Upper lobe of right lung (tissue), 1 donor: Measurements from ENCODE around the gene RAB17. TPM values are rescaled to one million over a fixed set of nuclear protein-coding genes. Genes with fewer than 3 reads are reported as not detected.

ENCODE experiments used
- ATAC-seq: fragments of 200-7000 bp; cut with Tn5 transposase; one replicate; pipeline ENCODE4 v1.9.1; 2020; ENCODE audit warnings: mild to moderate bottlenecking, moderate library complexity
- DNase-seq: peaks from one replicate; pipeline ENCODE4 v3.0.0-alpha.2; 2020
- H3K27ac ChIP-seq: fragments of 200-600 bp; one replicate; pipeline ENCODE4 v1.8.0; 2022
- H3K27me3 ChIP-seq: fragments of 200-600 bp; one replicate; pipeline ENCODE4 v1.8.0; 2022; ENCODE audit warnings: mild to moderate bottlenecking
- H3K36me3 ChIP-seq: fragments of 200-600 bp; one replicate; pipeline ENCODE4 v1.8.0; 2022
- H3K4me1 ChIP-seq: fragments of 200-600 bp; one replicate; pipeline ENCODE4 v1.8.0; 2022
- H3K4me3 ChIP-seq: fragments of 200-600 bp; one replicate; pipeline ENCODE4 v1.8.0; 2022; ENCODE audit warnings: mild to moderate bottlenecking
- H3K9me3 ChIP-seq: fragments of 200-600 bp; one replicate; pipeline ENCODE4 v1.8.0; 2022
- intact Hi-C: fragments of 100-400 bp; cut with DNase I; formaldehyde crosslinking; loops from one replicate; pipeline ENCODE4 v1.11.0; 2022
- long read RNA-seq: library from polyadenylated mRNA; unstranded; transcript quantifications from one replicate; pipeline ENCODE4 v2.0.0, GENCODE V29; 2021
- total RNA-seq: library from RNA; stranded (reverse); fragmentation: NEBNext Ultra II Directional; extraction: Animal tissue kit (Norgen Biotek cat#: 25700); gene quantifications from one replicate; pipeline ENCODE4 v1.2.1, GENCODE V29; 2021
- TF ChIP-seq, protein P1 (sequence below): fragments of 200-600 bp; IDR thresholded peaks from one replicate; pipeline ENCODE4 v1.8.0; 2022; ENCODE audit warnings: antibody characterized with exemption
- donor health status: DM: no; HTN: yes; CAD: no; lungs with severe emphysema.

RAB17 gene, protein sequence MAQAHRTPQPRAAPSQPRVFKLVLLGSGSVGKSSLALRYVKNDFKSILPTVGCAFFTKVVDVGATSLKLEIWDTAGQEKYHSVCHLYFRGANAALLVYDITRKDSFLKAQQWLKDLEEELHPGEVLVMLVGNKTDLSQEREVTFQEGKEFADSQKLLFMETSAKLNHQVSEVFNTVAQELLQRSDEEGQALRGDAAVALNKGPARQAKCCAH
- total RNA-seq = 50.9 TPM
- long read RNA-seq, transcript RAB17-201 (6 exons, 1,966 nt) = major isoform, 59 of 100 reads
- long read RNA-seq, transcript RAB17-206 (6 exons, 1,511 nt) = minor isoform, 5 of 100 reads
- long read RNA-seq, partial matches to known transcripts = 10 of 100 reads
- long read RNA-seq, other reads (novel, unspliced or antisense) = 17 of 100 reads

DNA sequence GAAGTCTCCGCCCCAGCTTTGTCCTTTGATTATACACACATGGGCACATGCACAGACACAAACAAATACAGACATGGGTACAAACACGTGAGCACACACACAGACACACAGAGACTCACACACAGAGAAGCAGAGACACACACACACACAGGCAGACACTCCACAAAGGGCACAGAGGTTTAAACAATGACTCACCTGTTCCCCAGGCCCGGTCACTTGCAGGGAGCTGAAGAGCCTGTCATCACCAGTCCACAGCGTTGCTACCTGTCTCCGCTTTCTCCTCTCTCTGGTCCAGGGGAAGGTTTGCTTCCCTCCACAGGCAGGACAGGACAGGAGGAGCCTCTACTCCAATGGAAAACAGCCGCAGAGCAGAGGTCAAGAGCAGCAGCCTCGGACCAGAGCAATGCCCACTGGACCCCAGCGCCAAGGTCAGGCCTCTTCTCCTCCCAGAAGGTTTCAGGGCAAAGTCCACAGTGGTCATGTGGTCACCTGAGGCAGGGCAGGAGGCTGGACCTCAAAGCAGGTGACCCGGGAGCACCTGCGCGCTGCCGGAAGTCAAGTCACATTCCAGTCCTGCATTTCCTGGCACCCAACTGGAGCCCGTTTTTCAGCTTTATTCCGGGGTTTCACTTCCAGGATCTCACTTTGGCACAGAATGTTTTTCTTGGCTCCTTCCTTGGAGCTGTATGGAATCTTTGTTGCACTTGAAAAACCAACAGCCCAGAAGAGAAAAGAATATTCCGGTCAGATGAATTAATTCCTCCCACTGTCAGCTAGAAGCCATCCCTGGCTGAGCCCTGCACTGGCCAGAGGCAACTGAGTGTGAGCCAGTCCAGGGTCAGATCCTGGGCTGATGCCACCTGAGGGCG is at the start of gene RAB17:
Gene RAB17, minus strand, starts transcription at position 463 of the 869 bp plus-strand sequence. CDS start 4,580 bp downstream, outside the sequence.
- Histone ChIP-seq H3K9me3 (no peaks in the 10 kb centered on the region), H3K4me3 (peak within 1 kb of the TSS; percentile 41), H3K27me3 (no peaks in the 10 kb centered on the region), H3K27ac (peak within 1 kb of the TSS; percentile 84), H3K4me1 (no peaks in the 10 kb centered on the region), H3K36me3 (no peaks in the 10 kb centered on the region)
- ATAC-seq = peak; percentile 82
- intact Hi-C loops = no loop called here
- peak; percentile 86 for DNase-seq
- TF ChIP-seq, protein P1, sequence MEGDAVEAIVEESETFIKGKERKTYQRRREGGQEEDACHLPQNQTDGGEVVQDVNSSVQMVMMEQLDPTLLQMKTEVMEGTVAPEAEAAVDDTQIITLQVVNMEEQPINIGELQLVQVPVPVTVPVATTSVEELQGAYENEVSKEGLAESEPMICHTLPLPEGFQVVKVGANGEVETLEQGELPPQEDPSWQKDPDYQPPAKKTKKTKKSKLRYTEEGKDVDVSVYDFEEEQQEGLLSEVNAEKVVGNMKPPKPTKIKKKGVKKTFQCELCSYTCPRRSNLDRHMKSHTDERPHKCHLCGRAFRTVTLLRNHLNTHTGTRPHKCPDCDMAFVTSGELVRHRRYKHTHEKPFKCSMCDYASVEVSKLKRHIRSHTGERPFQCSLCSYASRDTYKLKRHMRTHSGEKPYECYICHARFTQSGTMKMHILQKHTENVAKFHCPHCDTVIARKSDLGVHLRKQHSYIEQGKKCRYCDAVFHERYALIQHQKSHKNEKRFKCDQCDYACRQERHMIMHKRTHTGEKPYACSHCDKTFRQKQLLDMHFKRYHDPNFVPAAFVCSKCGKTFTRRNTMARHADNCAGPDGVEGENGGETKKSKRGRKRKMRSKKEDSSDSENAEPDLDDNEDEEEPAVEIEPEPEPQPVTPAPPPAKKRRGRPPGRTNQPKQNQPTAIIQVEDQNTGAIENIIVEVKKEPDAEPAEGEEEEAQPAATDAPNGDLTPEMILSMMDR = no peak

DNA sequence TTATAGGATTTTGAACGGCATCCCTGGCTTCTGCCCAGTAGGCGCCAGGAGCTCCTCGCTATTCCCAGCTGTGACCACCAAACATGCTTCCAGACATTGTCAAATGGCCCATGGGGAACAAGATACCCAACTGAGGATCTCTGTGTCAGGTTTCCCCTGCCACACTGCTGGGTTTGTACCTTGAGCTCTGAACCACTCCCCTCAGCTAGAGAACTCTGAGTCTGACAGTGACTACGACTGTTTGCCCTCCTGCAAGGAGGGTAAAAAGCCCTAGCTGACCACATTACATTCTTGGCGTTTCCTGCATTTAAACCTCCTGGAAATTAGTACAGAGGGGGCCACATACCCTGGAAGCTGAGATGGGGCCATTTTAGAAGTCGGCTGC is 49.3 kb upstream of the RAB17 start:
- no peak overlapping the region for H3K4me3 ChIP-seq
- TF ChIP-seq, protein P1 = no peak
- H3K27me3 ChIP-seq = no peaks in the 10 kb centered on the region
- intact Hi-C loops = no loop called here
- H3K27ac ChIP-seq = no peak overlapping the region
- H3K4me1 ChIP-seq = no peaks in the 10 kb centered on the region
- no peaks in the 10 kb centered on the region for H3K36me3 ChIP-seq
- ATAC-seq = no peak
- no peaks in the 10 kb centered on the region for H3K9me3 ChIP-seq
- DNase-seq = no peak

DNA sequence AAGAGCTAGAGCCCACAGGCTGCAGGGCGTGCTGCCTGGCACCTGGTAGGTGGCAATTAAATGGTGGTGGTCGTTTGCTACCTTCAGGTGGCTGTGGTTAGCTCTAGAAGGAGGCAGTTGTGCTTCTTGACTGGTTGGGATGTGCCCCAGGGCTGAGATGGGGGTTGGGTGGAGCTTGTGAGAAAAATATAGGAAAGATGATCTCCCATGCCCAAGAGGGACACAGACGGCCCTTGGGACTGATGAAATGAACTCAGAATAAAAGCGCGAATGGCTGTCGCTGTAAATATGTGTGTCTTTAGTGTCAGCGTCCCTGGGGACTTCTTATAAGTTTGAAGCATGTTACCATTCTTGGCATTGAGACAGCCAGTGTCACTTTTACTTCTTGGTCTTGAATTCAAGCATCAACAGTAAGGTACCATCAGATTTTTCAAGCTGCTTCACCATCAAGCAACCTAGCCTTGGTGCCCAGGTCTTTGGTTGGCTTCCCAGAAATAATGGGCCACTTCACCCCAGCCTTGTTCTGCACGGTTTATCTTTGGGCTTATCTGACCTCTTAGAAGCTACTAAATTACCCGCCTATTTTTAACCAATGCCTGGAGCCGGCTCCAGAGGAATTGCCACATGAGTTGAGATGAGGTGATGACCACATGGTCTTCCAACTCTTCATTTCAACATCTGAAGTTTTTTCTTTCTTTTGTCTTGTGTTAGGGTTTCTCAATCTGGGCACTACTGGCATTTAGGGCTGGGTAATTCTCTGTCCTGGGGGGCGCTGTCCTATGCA is 48.7 kb upstream of the RAB17 start:
- no peak overlapping the region for H3K27ac ChIP-seq
- H3K36me3 ChIP-seq = no peaks in the 10 kb centered on the region
- no peak for ATAC-seq
- TF ChIP-seq, protein P1 = no peak
- no peak for DNase-seq
- H3K9me3 ChIP-seq = no peaks in the 10 kb centered on the region
- no peak overlapping the region for H3K4me3 ChIP-seq
- no peaks in the 10 kb centered on the region for H3K27me3 ChIP-seq
- intact Hi-C loops = no loop called here
- H3K4me1 ChIP-seq = no peaks in the 10 kb centered on the region

DNA sequence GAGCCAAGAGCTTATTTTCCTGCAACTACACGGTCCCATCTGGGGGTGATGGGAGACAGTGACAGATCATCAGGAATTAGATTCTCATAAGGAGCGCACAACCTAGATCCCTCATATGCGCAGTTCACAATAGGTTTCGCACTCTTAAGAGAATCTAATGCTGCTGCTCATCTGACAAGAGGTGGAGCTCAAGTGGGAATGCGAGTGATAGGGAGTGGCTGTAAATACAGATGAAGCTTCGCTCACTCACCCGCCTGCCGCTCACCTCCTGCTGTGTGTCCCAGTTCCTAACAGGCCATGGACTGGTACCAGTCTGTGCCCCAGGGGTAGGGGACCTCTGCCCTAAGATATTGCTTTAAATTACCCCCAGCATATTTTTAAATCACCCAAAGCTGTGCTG is 47.6 kb upstream of the RAB17 start:
- TF ChIP-seq, protein P1 = no peak
- no peaks in the 10 kb centered on the region for H3K4me1 ChIP-seq
- intact Hi-C loops = no loop called here
- no peak for ATAC-seq
- H3K36me3 ChIP-seq = no peaks in the 10 kb centered on the region
- H3K27me3 ChIP-seq = no peaks in the 10 kb centered on the region
- no peak overlapping the region for H3K4me3 ChIP-seq
- H3K9me3 ChIP-seq = no peaks in the 10 kb centered on the region
- no peak overlapping the region for H3K27ac ChIP-seq
- DNase-seq = peak; percentile 43

DNA sequence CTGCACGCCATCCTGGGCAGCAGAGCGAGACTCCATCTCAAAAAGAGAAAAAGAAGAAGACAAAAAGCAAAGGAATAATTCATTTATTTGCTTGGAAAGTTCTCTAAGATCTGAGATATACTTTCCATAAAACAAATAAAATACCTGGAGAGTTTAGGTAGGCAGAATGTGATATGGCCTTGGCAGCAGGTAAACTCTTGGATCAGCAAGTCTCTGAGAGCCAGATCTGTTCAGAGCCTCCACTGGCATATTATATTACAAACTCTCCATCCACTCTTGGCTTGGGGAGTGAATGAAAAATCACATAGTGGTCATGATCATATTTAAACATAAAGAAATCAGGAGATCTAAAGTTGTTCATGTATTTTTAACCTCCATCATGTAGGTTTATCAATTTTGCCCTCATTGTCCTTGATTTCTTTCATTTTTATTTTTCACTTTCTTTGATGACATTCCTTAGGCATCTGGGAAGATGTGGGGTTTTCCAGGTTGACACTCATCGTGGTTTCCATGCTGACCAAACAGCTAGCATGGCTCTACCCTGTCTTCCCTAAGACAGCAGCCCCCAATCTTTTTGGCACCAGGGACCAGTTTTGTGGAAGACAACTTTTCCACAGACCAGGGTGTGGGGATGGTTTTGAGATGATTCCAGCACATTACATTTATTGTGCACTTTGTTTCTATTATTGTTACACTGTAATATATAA is 47.0 kb upstream of the RAB17 start:
- DNase-seq = no peak
- Histone ChIP-seq H3K27me3 (no peaks in the 10 kb centered on the region), H3K27ac (no peak overlapping the region), H3K4me1 (no peaks in the 10 kb centered on the region), H3K4me3 (no peak overlapping the region), H3K36me3 (no peaks in the 10 kb centered on the region), H3K9me3 (no peaks in the 10 kb centered on the region)
- ATAC-seq = no peak
- intact Hi-C loops = no loop called here
- TF ChIP-seq, protein P1 = no peak
